GM18498 (cell line): ENCODE results near the gene EXOC6.

Experiments used
- ATAC-seq: cut with Tn5 transposase; IDR thresholded peaks from one replicate; pipeline ENCODE4 v1.9.1; 2021; ENCODE audit warnings: mild to moderate bottlenecking, moderate library complexity; ENCODE audit not compliant: unreplicated experiment

EXOC6 gene

GRCh38 chr10:93062514-93063143, 214.3 kb downstream of the EXOC6 start:
- peak; percentile 69 for ATAC-seq

GRCh38 chr10:93063144-93063976, 215.0 kb downstream of the EXOC6 start:
- ATAC-seq: no peak

GRCh38 chr10:93063977-93064660, 215.8 kb downstream of the EXOC6 start:
- no peak for ATAC-seq

- ATAC-seq: no peak
Observed at GRCh38 chr10:93064874-93065660, 216.7 kb downstream of the EXOC6 start.

GRCh38 chr10:93065675-93066543, 217.6 kb downstream of the EXOC6 start:
- ATAC-seq: no peak

- ATAC-seq: no peak
Observed at GRCh38 chr10:93066544-93066913, 218.2 kb downstream of the EXOC6 start.

- no peak for ATAC-seq
Observed at GRCh38 chr10:93067443-93068365, 219.4 kb downstream of the EXOC6 start.

- ATAC-seq: no peak
Observed at GRCh38 chr10:93068411-93069244, 220.3 kb downstream of the EXOC6 start.

GRCh38 chr10:93069245-93069561, 220.9 kb downstream of the EXOC6 start:
- ATAC-seq: no peak

GRCh38 chr10:93070378-93071176, 222.3 kb downstream of the EXOC6 start:
- ATAC-seq: no peak

GRCh38 chr10:93071177-93071472, 222.8 kb downstream of the EXOC6 start:
- no peak for ATAC-seq

GRCh38 chr10:93071674-93072224, 223.4 kb downstream of the EXOC6 start:
- ATAC-seq: no peak

GRCh38 chr10:93072225-93072712, 223.9 kb downstream of the EXOC6 start:
- no peak for ATAC-seq

- no peak for ATAC-seq
Observed at GRCh38 chr10:93072713-93073538, 224.6 kb downstream of the EXOC6 start.

GRCh38 chr10:93073539-93074146, 225.3 kb downstream of the EXOC6 start, which contains the start of gene CYP26A1:
TSS of gene CYP26A1 (plus strand) at chr10:93073893. CDS start at chr10:93073935, 42 bp downstream.
- ATAC-seq: no peak

GRCh38 chr10:93074147-93074596, 225.9 kb downstream of the EXOC6 start:
- ATAC-seq: no peak
